Heart right ventricle (tissue), 16 donors: ENCODE data around the gene ZFHX3. TPM values are rescaled to one million over a fixed set of nuclear protein-coding genes. Genes with fewer than 3 reads are reported as not detected.

ENCODE experiments used
- ATAC-seq, 8 donors: fragments of 200-7000 bp; cut with Tn5 transposase; one replicate each; pipeline ENCODE4 v1.9.1; 2020; ENCODE audit warnings: mild to moderate bottlenecking in 8 of 8, moderate library complexity in 8 of 8, moderate number of reproducible peaks in 1 of 8
- DNase-seq, 2 donors: peaks; one replicate each; pipeline ENCODE4 v3.0.0-alpha.2; 2020
- H3K27ac ChIP-seq, 10 donors: fragments of 200-600 bp; sonication (generic) in 2 of 10; one replicate each; pipeline versions ENCODE4 v1.5.0 to v1.8.0; 2020 to 2022; ENCODE audit warnings: mild to moderate bottlenecking in 3 of 10
- H3K27me3 ChIP-seq, 7 donors: fragments of 200-600 bp; one replicate each; pipeline ENCODE4 v1.8.0; 2021 to 2022; ENCODE audit warnings: mild to moderate bottlenecking in 2 of 7
- H3K36me3 ChIP-seq, 9 donors: fragments of 200-600 bp; sonication (generic) in 1 of 9; one replicate each; pipeline versions ENCODE4 v1.5.0 to v1.8.0; 2020 to 2022; ENCODE audit warnings: mild to moderate bottlenecking in 2 of 9
- H3K4me1 ChIP-seq, 9 donors: fragments of 200-600 bp; sonication (generic) in 1 of 9; one replicate each; pipeline versions ENCODE4 v1.5.0 to v1.8.0; 2020 to 2022; ENCODE audit warnings: mild to moderate bottlenecking in 4 of 9
- H3K4me3 ChIP-seq, 10 donors: fragments of 200-600 bp; sonication (generic) in 2 of 10; one replicate each; pipeline versions ENCODE4 v1.5.0 to v1.8.0; 2020 to 2022; ENCODE audit warnings: mild to moderate bottlenecking in 7 of 10, moderate library complexity in 2 of 10
- H3K9me3 ChIP-seq, 11 donors: fragments of 200-600 bp in 10 of 11; sonication (generic) in 2 of 11; one replicate each; pipeline versions ENCODE4 v1.5.0 to v1.8.0; 2013 to 2022; ENCODE audit warnings: mild to moderate bottlenecking in 2 of 11, control low read depth in 1 of 11, moderate library complexity in 1 of 11
- WGBS, 2 donors: extraction: QIAGEN DNeasy Blood & Tissue Kit; methylation state at CpG; one replicate each; pipeline ENCODE4 v1.1.7; 2013; ENCODE audit warnings: inconsistent platforms in 1 of 2; 5-methylcytosine and 5-hydroxymethylcytosine counted together
- intact Hi-C, 10 donors: fragments of 100-400 bp; cut with DNase I; formaldehyde crosslinking; loops; one replicate each; pipeline versions ENCODE4 v1.11.1 to v1.14.2; 2022
- polyA plus RNA-seq, 2 donors: library from polyadenylated mRNA; stranded (reverse); fragments of 200-250 nt; gene quantifications; one replicate each; pipeline ENCODE4 v1.2.3, GENCODE V29; 2013
- total RNA-seq, 10 donors: library from RNA; stranded (reverse); fragmentation: NEBNext Ultra II Directional in 3 of 10; extraction: Animal tissue kit (Norgen Biotek cat#: 25700) in 3 of 10; gene quantifications; one replicate each; pipeline versions ENCODE4 v1.2.1 to v1.2.4, GENCODE V29; 2021 to 2023
- TF ChIP-seq, protein P1 (sequence below), 9 donors: fragments of 200-600 bp; sonication (generic) in 2 of 9; IDR thresholded peaks; one replicate each; pipeline versions ENCODE4 v1.5.0 to v1.8.0; 2021 to 2022; ENCODE audit warnings: antibody characterized with exemption in 9 of 9, mild to moderate bottlenecking in 5 of 9, moderate library complexity in 1 of 9
- donor health status: Arrhythmogenic right ventricular cardiomyopathy.
- donor health status: ischemic (EF 13 %, LVEDD 7.1; RV severe dilation, severe dysfunction).
- donor health status: healthy with polysubstance abuse.
- donor health status: DM: no; HTN: yes; CAD: no.
- donor health status: DM: no; HTN: no; CAD: no.
- donor health status: ischemic (EF 25% LVEDD 6.9; RV normal size, moderate dysfunction).
- donor health status: ischemic (EF 25% LVEDD 5.7; RV mildly dilated, moderate dysfunction).
- donor health status: healthy.
- donor health status: DM: yes; HTN: yes; CAD: no.
- donor health status: Ischemic cardiomyopathy.
- donor health status: ischemic (EF 35%, LVEDD 5.7; RV mildly dilated, moderate dysfunction).
- donor health status: nonischemic (EF 11% LVEDD 7.7; RV severe dilation, severe dysfunction).
- donor health status: DM: yes; HTN: yes; CAD: no.
- donor health status: PGD.
- donor health status: ischemic (EF 29% LVEDD 5.4; RV normal size, mild dysfunction).
- donor health status: nonischemic (EF 23%, LVEDD 6.1; RV moderate dilation, normal function).

ZFHX3 gene
- total and polyA plus RNA-seq, 12 donors, result 1.6 to 15.2 (median 10.4) TPM

DNA sequence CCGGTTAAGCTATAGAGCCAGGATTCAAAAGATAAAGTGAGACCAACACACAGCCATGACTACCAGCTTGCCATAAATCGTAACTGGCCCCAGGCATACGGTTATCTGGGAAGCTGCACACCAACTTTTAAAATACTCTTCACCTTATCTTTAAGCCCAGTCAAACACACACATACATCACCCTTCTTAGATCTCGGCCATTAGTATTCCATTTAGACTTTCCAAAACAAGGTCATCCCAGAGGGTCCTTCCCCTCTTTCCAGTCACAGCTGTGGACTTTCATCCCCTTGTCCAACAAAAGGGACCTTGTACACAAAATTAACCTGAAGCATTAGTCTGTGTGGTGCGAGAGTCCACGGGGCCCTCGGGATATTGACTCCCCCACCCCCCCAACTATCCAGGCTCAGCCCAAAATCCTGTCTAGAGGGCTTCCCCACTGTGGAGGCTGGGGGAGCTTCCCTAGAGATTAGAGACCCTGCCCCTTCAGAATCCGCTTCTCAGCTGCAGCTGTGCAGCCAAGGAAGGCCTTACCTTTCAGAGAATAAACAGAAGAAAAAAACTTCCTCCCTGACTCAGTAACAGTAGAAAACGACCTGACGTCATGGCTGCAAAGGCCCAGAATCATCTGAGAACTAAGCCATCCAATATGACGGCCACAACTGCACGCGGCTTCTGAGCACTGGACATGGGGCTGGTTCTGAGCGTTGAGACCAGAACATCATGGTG is 9.9 kb downstream of the ZFHX3 start:
- Histone ChIP-seq H3K27me3 (peaks cover 0 to 8% (median 0%) of the 10 kb centered on the region in 7 donors), H3K9me3 (no peaks in the 10 kb centered on the region), H3K36me3 (no peaks in the 10 kb centered on the region), H3K27ac (peak overlapping the region in 5 of 10 donors; percentile 9 to 57 (median 22)), H3K4me1 (peaks cover 17 to 73% (median 46%) of the 10 kb centered on the region in 9 donors), H3K4me3 (no peak overlapping the region)
- TF ChIP-seq, protein P1, sequence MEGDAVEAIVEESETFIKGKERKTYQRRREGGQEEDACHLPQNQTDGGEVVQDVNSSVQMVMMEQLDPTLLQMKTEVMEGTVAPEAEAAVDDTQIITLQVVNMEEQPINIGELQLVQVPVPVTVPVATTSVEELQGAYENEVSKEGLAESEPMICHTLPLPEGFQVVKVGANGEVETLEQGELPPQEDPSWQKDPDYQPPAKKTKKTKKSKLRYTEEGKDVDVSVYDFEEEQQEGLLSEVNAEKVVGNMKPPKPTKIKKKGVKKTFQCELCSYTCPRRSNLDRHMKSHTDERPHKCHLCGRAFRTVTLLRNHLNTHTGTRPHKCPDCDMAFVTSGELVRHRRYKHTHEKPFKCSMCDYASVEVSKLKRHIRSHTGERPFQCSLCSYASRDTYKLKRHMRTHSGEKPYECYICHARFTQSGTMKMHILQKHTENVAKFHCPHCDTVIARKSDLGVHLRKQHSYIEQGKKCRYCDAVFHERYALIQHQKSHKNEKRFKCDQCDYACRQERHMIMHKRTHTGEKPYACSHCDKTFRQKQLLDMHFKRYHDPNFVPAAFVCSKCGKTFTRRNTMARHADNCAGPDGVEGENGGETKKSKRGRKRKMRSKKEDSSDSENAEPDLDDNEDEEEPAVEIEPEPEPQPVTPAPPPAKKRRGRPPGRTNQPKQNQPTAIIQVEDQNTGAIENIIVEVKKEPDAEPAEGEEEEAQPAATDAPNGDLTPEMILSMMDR (IDR thresholded peaks at IDR 0.05), result no peak
- 72 to 73% methylated on average over 14 of the region's 14 CpGs for WGBS, 2 donors
- peak in 1 of 8 donors; percentile 12 for ATAC-seq
- intact Hi-C loops, result no loop called here
- DNase-seq, result no peak

DNA sequence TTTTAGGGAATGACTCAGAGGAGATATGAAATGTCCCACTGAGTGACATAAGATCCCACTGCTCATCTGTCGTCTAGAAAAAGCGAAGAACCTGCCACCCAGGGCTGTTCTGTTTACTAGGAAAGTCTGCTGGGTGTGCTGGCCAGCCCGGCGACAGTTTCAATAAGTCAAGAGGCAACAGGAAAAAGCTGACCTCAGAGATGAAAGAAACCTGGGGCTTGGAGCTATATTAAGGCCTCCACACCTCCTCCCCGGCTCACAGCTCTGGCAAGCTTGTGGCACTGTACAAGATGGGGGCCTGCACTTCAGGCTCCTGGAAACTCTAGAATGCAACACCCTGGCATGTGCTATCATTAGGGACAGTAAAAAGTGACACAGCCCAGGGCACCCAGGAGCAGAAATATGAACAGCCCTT is 10.6 kb downstream of the ZFHX3 start:
- H3K4me3 ChIP-seq, result no peak overlapping the region
- H3K27ac ChIP-seq, result peak overlapping the region in 7 of 10 donors; percentile 8 to 57 (median 15)
- DNase-seq (no peak), ATAC-seq (peak; percentile 18 to 93 (median 80))
- no peaks in the 10 kb centered on the region for H3K9me3 ChIP-seq
- peaks cover 0 to 8% (median 0%) of the 10 kb centered on the region in 7 donors for H3K27me3 ChIP-seq
- no peaks in the 10 kb centered on the region for H3K36me3 ChIP-seq
- TF ChIP-seq, protein P1 (IDR thresholded peaks at IDR 0.05), result no peak
- peaks cover 19 to 73% (median 46%) of the 10 kb centered on the region in 9 donors for H3K4me1 ChIP-seq
- intact Hi-C loops, result no loop called here
- WGBS, 2 donors, result 20% methylated on average over 5 of the region's 5 CpGs

DNA sequence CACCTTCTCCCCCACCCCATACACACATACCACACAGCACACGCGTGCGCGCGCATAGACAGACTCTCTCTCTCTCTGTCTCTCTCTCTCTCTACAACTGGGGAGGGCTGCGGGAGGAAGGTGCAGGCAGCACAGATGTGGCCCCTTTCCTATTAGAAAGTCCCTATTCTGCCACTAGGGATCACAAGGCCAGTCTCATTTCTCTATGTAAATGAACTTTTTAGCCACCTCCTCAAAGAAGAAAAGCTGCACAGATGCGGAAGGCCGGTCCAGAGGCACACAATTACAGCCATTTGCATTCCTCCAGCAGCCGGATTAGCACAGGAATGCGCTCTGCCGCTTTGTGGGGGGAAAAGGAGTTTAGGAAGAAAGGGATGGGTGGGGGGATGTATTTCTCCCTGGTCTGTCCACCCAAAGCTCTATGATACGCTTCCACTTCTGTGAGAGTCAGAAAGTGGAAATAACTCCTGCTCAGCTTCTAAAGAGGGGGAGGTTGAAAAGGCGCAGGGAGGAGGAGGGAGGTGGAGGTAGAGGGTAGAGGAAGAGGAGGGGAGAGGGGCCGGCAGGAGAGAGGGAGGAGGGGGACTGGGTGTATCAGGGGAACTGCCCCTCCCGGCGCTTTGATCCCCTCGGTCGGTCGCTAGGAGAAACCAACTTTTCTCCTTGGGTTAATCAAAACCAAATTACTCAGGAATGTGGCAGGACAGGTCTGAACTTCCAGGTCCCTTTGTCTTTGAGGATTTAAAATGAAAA is 11.7 kb downstream of the ZFHX3 start:
- WGBS, 2 donors, result 69 to 73% methylated on average over 19 of the region's 19 CpGs
- no peak overlapping the region for H3K4me3 ChIP-seq
- no peaks in the 10 kb centered on the region for H3K9me3 ChIP-seq
- H3K4me1 ChIP-seq, result peaks cover 19 to 74% (median 46%) of the 10 kb centered on the region in 9 donors
- no peak for DNase-seq
- TF ChIP-seq, protein P1 (IDR thresholded peaks at IDR 0.05), result no peak
- peak overlapping the region in 2 of 10 donors; percentile 22 to 42 for H3K27ac ChIP-seq
- intact Hi-C loops, result no loop called here
- H3K36me3 ChIP-seq, result no peaks in the 10 kb centered on the region
- no peak for ATAC-seq
- peaks cover 0 to 8% (median 0%) of the 10 kb centered on the region in 7 donors for H3K27me3 ChIP-seq

DNA sequence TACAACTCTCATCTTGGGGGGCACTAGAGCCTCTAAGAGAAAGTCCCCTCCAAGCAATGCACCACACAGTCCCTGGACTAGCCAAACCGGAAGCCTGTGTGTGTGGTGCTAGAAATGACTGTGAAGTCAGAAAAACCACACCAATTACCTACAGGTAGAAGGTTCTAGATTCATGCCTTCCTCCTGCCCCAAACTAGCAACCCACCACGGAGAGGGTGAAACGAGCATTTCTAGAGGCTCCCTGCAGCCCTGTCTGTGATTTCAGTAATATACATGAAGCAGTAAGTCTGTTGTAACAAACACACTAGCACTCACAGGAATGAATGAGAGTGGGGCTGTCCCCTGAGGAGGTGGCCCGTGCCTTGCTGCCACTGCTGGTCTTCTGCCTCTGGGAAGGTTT is 13.6 kb downstream of the ZFHX3 start:
- H3K27me3 ChIP-seq, result peaks cover 0 to 8% (median 0%) of the 10 kb centered on the region in 7 donors
- no peaks in the 10 kb centered on the region for H3K36me3 ChIP-seq
- ATAC-seq (no peak), DNase-seq (no peak)
- WGBS, 2 donors, result 74 to 88% methylated on average over 4 of the region's 4 CpGs
- intact Hi-C loops, result no loop called here
- H3K9me3 ChIP-seq, result no peaks in the 10 kb centered on the region
- no peak overlapping the region for H3K4me3 ChIP-seq
- no peak overlapping the region for H3K27ac ChIP-seq
- TF ChIP-seq, protein P1 (IDR thresholded peaks at IDR 0.05), result no peak
- peaks cover 19 to 76% (median 42%) of the 10 kb centered on the region in 9 donors for H3K4me1 ChIP-seq
